NT2/D1 (cell line): Measurements from ENCODE around the gene ANO9.

Source experiments
- YY1 ChIP-seq: IDR thresholded peaks from 2 replicates; pipeline ENCODE4 v1.6.1; 2011; ENCODE audit not compliant: insufficient read length, insufficient read depth
- ZNF274 ChIP-seq: IDR thresholded peaks from 2 replicates; pipeline ENCODE4 v1.6.1; 2011; ENCODE audit warnings: mild to moderate bottlenecking, low read depth, low read length

DNA sequence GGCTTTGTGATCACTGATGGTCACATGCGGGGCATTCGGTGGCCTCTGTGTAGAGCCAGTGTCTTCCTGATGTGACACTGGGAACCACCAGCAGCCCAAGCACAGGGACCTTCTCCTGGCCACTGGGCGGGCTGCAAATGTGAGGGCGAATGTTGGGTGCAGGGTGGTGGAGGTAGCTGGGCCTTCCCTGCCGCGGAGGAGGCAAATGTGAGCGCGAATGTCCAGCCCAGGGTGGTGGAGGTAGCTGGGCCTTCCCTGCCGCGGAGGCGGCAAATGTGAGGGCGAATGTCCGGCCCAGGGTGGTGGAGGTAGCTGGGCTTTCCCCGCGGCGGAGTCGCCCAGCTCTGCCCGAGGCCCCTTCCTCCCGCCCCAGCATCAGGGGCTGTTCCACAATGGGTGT lies 31.6 kb upstream of the ANO9 start:
- no peak for TF ChIP-seq ZNF274
- no peak for TF ChIP-seq YY1
